KG1 (cell line): Measurements from ENCODE around the gene HEATR3.
A peak's percentile ranks its signal among the peaks of the same experiment; 100 is the strongest.
"Not testable (repeated sequence)": the region's sequence is repeated elsewhere in the genome, so short reads cannot be mapped to it uniquely, and the experiment has no call there.

Experiments
- DNase-seq: peaks from one replicate; lab custom pipeline; 2025; lab: John Stamatoyannopoulos, UW

The HEATR3 gene

DNA sequence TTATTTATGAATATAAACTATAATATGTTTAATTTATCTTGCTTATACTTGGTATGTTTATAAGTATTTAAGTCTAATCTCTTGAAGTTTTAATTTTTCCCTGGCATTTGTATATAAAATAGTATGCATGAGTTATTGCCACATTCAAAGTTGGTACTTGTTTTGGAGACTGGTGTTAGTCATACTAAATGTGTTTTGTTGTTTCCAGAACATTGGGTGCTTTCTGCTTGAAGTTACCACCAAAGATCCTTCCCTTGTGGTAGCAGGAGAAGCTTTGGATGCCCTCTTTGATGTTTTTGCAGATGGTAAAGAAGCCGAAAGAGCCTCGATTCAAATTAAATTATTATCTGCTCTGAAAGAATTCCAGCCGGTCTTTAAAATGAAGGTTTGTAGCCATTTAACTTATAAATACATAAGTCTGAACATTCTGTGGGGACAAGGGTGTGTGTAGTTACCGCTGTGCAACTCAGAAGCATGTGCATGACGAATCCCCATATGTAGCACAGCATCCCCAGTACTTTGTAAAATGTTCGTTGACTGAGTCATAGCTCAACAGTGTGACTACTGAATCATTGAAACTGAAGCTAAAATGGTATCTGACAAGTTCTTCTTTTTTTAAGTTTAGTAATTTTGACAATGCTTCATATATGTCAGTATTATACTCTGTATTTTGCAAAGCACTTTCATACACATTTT, 36.4 kb downstream of the HEATR3 start:
- no peak for DNase-seq

DNA sequence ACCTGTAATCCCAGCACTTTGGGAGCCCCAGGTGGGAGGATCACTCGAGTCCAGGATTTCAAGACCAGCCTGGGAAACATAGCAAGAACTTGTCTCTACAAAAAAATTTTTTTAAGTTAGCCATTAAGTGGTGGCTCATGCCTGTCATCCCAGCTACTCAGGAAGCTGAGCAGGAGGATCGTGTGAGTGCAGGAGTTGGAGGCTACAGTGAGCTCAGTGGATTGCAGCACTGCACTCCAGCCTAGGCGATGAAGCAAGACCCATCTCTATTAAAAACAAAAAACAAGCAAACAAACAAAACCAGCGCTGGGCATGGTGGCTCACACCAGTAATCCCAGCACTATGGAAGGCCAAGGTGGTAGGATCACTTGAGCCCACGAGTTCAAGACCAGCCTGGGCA, 38.0 kb downstream of the HEATR3 start:
- no peak for DNase-seq

DNA sequence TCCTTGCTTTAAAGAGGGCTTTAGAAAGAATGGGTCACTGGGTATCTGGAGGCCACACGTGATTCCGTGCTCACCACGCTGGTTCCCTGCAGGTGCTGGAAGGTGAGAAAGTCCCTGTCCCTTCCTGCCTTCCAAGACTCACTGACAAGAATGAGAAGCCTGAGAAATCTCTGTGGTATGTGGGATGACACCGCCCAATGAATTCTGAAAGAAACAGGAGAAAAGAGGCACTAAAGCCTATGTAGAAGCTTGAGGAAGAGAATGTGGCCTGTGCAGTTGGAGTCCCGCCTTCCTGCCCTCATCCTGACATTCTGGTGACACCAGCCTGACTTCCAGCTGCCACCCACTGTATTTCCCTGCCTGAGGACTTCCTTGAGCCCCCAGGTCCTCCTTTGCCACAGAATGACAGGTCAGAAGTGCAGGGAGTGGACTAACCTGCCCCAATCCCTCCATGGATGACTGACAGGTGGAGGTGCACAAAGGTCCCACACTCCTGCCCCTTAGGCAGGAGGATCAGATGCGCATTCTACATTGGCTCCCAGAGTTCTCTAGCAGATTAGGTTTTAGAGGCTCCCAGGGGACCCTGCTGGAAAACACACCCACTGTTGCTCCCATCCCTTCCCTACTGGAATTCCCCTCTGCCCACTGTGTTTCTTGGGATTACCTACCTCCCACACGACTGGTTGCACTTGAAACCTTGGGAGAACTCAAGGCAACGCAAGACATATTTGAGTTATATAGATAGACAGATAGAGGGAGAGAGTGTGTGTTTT, 48.8 kb downstream of the HEATR3 start:
- no peak for DNase-seq

DNA sequence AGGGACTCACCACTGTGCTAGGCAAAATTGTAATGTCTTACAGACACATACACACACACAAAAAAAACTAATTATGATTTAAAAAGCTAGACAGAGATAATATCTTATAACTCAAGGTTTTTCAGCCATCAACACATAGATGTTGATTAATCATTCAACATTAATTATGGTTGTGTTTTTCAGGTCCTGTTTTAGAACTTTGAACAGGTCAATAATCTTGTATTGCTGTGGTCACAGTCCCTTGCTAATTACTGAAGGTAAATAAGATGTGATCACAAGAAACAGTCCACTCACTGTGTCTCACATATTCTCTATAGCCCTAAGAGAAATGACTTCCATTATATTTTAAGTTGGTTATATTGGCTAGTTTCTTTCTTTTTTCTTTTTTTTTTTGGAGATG, 54.9 kb downstream of the HEATR3 start:
- DNase-seq, result no peak

DNA sequence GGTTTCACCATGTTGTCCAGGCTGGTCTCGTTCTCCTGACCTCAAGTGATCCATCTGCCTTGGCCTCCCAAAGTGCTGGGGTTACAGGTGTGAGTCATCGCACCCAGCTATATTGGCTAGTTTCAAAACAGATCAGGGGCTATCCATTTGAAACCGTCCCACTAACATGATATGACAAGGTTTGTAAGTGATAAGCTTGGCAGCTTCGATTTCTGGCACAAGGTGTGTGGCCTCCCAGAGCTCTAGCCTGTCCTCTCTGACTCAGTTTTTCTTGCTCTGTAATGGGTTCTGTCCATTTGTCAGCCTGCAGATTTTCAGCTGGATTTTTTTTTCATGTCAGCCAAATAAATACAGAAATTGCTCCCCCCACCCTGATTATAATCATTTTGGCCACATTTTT, 55.5 kb downstream of the HEATR3 start:
- no peak for DNase-seq

GRCh38 chr16:50121721-50122445, 56.1 kb downstream of the HEATR3 start:
- DNase-seq, result no peak

GRCh38 chr16:50123417-50123816, 57.6 kb downstream of the HEATR3 start:
- no peak for DNase-seq

- no peak for DNase-seq
Measured at GRCh38 chr16:50124769-50125168, 59.0 kb downstream of the HEATR3 start.

- no peak for DNase-seq
Measured at GRCh38 chr16:50126183-50126582, 60.4 kb downstream of the HEATR3 start.

DNA sequence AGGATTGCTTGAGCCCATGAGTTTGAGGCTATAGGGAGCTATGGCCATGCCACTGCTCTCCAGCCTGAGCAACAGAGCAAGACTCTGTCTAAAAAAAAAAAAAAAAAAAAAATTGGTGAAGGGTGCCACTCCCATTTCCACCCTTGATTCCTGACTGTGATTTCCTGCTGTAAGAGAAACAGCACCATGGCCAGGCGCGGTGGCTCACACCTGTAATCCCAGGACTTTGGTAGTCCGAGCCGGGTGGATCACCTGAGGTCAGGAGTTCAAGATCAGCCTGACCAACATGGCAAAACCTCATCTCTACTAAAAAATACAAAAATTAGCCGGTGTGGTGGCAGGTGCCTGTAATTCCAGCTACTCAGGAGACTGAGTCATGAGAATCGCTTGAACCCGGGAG, 66.8 kb downstream of the HEATR3 start:
- not testable (repeated sequence) for DNase-seq

DNA sequence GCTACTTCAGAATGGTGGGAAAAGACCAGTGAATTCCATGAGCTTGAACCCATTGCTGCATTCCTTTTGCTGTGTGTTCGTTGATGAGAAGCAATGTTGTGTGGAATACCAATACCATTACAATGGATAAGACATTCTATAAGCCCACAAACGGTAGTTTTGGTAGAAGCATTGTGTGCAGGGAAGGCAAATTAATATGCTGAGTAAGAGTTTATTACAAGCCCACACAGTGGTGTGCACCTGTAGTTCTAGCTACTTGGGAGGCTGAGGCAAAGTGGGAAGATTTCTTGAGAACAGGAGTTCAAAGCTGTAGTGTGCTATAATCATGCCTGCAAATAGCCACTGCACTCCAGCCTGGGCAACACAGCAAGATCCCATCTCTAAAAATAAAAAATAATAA, 67.4 kb downstream of the HEATR3 start:
- no peak for DNase-seq

DNA sequence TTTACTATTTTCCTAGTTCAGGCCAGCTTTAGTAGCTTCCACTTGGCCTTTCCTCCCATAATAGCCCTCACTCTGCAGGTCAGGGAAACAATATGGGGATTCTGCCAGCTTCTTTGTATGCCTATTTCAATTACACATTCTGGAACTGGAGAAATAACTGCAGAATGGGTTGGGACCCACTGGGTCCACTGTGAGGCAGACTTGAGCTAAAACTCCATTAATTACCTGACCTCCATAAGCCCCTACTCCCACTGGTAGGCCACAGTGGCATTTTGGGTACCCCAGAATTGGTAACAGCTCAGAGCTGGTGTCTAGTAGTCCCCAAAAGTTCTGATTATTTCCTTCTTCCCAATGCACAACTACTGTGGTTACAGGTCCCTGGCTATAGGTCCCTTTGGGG, 70.6 kb downstream of the HEATR3 start:
- DNase-seq, result no peak

- DNase-seq, result no peak
Measured at GRCh38 chr16:50137268-50137667, 71.5 kb downstream of the HEATR3 start.

GRCh38 chr16:50139580-50139979, 73.8 kb downstream of the HEATR3 start:
- DNase-seq, result no peak

DNA sequence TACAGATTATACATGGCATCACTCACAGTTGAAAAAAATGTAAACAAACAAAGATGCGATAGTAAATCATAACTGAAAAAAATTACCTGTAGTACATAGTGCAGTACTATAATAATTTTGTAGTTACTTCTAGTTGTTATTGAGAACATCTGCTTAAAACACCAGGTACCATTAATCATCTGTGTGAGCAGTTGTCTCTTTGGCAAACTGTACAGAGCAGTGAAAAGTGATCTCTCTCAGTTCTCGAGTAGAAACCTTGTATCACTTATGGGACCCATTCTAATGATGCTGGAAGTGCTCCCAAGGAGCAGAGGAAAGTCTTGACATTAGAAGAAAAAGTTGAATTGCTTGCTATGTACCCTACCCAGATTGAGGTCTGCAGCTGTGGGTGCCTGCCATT, 78.4 kb downstream of the HEATR3 start:
- DNase-seq, result no peak

- DNase-seq, result no peak
Measured at GRCh38 chr16:50146479-50147435, 81.0 kb downstream of the HEATR3 start.

DNA sequence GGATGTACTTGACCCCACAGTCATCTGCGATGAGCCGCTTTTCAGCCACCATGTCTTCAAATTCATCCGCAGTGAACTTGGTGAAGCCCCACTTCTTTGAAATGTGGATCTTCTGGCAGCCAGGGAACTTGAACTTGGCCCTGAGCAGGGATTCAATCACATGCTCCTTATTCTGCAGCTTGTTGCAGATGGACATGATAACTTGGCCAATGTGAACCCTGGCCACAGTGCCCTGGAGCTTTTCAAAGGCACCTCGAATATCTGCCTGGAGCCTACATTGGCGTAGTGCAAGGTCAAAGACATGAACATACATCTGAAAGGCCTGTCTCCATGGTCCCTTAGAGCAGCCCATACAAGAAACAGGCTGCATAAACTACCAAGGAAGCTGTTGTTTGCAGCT, 85.6 kb downstream of the HEATR3 start:
- no peak for DNase-seq

DNA sequence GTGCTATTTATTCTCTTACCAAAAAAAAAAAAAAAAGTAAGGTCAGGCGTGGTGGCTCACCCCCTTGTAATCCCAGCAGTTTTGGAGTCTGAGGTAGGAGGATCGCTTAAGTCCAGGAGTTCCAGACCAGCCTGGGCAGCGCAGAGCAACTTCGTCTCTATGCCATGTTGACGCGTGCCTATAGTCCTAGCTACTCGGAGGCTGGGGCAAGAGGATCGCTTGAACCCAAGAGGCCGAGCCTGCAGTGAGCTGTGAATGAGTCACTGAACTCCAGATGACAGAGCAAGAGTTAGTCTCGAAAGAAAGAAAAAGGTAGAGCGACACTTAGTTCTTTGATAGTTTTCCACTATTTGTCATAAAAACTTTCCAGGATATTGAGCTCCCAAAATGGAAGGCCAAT, 86.0 kb downstream of the HEATR3 start:
- DNase-seq, result no peak

GRCh38 chr16:50152351-50152806, 86.6 kb downstream of the HEATR3 start:
- DNase-seq, result peak; percentile 55

GRCh38 chr16:50152807-50153595, 87.2 kb downstream of the HEATR3 start, which contains the start of gene TENT4B:
Gene TENT4B, plus strand, starts transcription at chr16:50153306. Its CDS starts 316 bp downstream, at chr16:50153622.
- DNase-seq, result peak; percentile 55
